Progenitor cell of endocrine pancreas (in vitro differentiated cells): ENCODE data around the gene POGZ. TPM values are rescaled to one million over a fixed set of nuclear protein-coding genes. Genes with fewer than 3 reads are reported as not detected.

ENCODE experiments used
- DNase-seq: peaks from one replicate; pipeline ENCODE4 v3.0.0; 2021; ENCODE audit warnings: low spot score; ENCODE audit not compliant: unreplicated experiment
- H3K27ac Mint-ChIP-seq: 2 replicates; pipeline ENCODE4 v1.8.0; 2021; ENCODE audit warnings: mild to moderate bottlenecking, moderate library complexity, mixed read lengths
- H3K27me3 Mint-ChIP-seq: 2 replicates; pipeline ENCODE4 v1.8.0; 2021; ENCODE audit warnings: mixed read lengths
- H3K36me3 Mint-ChIP-seq: 2 replicates; pipeline ENCODE4 v1.8.0; 2022; ENCODE audit warnings: mixed read lengths; ENCODE audit not compliant: insufficient read depth
- H3K4me1 Mint-ChIP-seq: 2 replicates; pipeline ENCODE4 v1.8.0; 2021; ENCODE audit warnings: low read depth, mixed read lengths
- H3K4me3 Mint-ChIP-seq: 2 replicates; pipeline ENCODE4 v1.8.0; 2021; ENCODE audit warnings: low read depth, mild to moderate bottlenecking, moderate library complexity, mixed read lengths
- H3K9me3 Mint-ChIP-seq: 2 replicates; pipeline ENCODE4 v1.8.0; 2021; ENCODE audit warnings: low read depth, mixed read lengths
- long read RNA-seq: library from polyadenylated mRNA; unstranded; transcript quantifications from one replicate; pipeline ENCODE4 v2.0.0, GENCODE V29; 2020
- total RNA-seq: library from RNA; stranded (reverse); gene quantifications from 2 replicates; pipeline ENCODE4 v1.2.1, GENCODE V29; 2021
- TF ChIP-seq, protein P1 (sequence below): fragments of 200-600 bp; sonication (generic); IDR thresholded peaks from one replicate; pipeline ENCODE4 v1.5.0; 2021; ENCODE audit warnings: antibody characterized with exemption, mild to moderate bottlenecking; ENCODE audit not compliant: unreplicated experiment

POGZ gene, protein sequence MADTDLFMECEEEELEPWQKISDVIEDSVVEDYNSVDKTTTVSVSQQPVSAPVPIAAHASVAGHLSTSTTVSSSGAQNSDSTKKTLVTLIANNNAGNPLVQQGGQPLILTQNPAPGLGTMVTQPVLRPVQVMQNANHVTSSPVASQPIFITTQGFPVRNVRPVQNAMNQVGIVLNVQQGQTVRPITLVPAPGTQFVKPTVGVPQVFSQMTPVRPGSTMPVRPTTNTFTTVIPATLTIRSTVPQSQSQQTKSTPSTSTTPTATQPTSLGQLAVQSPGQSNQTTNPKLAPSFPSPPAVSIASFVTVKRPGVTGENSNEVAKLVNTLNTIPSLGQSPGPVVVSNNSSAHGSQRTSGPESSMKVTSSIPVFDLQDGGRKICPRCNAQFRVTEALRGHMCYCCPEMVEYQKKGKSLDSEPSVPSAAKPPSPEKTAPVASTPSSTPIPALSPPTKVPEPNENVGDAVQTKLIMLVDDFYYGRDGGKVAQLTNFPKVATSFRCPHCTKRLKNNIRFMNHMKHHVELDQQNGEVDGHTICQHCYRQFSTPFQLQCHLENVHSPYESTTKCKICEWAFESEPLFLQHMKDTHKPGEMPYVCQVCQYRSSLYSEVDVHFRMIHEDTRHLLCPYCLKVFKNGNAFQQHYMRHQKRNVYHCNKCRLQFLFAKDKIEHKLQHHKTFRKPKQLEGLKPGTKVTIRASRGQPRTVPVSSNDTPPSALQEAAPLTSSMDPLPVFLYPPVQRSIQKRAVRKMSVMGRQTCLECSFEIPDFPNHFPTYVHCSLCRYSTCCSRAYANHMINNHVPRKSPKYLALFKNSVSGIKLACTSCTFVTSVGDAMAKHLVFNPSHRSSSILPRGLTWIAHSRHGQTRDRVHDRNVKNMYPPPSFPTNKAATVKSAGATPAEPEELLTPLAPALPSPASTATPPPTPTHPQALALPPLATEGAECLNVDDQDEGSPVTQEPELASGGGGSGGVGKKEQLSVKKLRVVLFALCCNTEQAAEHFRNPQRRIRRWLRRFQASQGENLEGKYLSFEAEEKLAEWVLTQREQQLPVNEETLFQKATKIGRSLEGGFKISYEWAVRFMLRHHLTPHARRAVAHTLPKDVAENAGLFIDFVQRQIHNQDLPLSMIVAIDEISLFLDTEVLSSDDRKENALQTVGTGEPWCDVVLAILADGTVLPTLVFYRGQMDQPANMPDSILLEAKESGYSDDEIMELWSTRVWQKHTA (N-terminal part only)
- 188 and 189 TPM in 2 replicates for total RNA-seq
- long read RNA-seq, partial matches to known transcripts: 8 of 23 reads
- long read RNA-seq, other reads (novel, unspliced or antisense): 14 of 23 reads

DNA sequence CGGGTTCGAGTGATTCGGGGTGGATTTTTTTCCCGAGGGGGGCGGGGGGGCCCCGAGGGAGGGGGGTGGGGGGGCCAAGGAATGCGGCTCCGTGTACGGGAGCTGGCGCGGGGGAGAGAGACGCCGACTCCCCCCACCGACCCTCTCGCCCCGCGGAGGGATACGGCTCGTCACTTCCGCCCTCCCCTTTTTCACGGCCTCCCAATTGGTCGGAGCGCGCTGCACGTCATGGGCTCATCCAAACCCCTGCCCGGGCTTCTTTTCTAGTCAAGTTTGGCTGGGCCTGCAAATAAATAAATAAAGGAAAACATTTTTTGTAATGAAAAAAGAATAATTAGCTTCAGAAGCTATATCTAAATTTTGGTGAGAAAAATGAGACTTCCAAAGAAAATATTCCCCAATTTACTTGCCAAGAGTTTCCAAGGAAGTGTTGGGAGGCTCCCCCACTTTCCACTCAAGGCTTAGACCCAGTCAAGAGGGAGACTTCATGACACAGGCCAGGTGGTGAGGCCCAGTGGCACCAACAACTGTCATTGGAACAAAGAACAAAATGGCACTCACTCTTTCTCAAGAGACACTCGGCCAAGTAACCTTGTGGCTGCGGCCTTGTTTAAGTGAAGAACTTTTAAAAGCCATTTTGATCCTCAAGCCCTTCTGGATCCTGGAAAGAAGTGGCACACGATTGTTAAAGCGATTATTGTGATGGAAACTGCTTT lies at the start of gene POGZ:
Gene POGZ, minus strand, starts transcription at position 164 of the 716 bp plus-strand sequence. CDS start 17,290 bp downstream, outside the sequence.
- peaks cover 1% of the 10 kb centered on the region for H3K36me3 Mint-ChIP-seq
- peak within 1 kb of the TSS; percentile 84 for H3K4me3 Mint-ChIP-seq
- peaks cover 8% of the 10 kb centered on the region for H3K27me3 Mint-ChIP-seq
- peak; percentile 90 for DNase-seq
- H3K9me3 Mint-ChIP-seq: no peaks in the 10 kb centered on the region
- H3K4me1 Mint-ChIP-seq: peaks cover 7% of the 10 kb centered on the region
- peak within 1 kb of the TSS; percentile 98 for H3K27ac Mint-ChIP-seq
- TF ChIP-seq, protein P1, sequence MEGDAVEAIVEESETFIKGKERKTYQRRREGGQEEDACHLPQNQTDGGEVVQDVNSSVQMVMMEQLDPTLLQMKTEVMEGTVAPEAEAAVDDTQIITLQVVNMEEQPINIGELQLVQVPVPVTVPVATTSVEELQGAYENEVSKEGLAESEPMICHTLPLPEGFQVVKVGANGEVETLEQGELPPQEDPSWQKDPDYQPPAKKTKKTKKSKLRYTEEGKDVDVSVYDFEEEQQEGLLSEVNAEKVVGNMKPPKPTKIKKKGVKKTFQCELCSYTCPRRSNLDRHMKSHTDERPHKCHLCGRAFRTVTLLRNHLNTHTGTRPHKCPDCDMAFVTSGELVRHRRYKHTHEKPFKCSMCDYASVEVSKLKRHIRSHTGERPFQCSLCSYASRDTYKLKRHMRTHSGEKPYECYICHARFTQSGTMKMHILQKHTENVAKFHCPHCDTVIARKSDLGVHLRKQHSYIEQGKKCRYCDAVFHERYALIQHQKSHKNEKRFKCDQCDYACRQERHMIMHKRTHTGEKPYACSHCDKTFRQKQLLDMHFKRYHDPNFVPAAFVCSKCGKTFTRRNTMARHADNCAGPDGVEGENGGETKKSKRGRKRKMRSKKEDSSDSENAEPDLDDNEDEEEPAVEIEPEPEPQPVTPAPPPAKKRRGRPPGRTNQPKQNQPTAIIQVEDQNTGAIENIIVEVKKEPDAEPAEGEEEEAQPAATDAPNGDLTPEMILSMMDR: no peak

DNA sequence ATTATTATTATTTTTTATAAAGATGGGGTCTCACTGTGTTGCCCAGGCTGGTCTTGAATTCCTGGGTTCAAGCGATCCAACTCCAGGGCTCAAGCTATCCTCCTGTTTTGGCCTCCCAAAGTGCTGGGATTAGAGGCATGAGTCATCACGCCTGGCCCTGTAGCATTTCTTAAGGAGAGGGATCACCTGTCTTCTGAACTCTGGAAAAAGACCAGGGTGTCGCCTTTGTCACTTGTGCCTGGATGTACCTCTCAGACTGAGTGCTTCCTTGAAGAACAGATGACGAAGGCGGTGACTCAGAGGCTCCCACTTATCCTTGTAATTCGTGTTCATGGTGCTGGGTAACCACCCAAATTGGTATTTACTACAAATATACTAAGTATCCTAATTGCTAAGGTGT lies 49.5 kb upstream of the POGZ start:
- H3K27ac Mint-ChIP-seq: peak overlapping the region; percentile 69
- peaks cover 33% of the 10 kb centered on the region for H3K4me1 Mint-ChIP-seq
- DNase-seq: no peak
- TF ChIP-seq, protein P1: no peak
- peak overlapping the region; percentile 43 for H3K4me3 Mint-ChIP-seq
- H3K36me3 Mint-ChIP-seq: no peaks in the 10 kb centered on the region
- no peaks in the 10 kb centered on the region for H3K9me3 Mint-ChIP-seq
- no peaks in the 10 kb centered on the region for H3K27me3 Mint-ChIP-seq

DNA sequence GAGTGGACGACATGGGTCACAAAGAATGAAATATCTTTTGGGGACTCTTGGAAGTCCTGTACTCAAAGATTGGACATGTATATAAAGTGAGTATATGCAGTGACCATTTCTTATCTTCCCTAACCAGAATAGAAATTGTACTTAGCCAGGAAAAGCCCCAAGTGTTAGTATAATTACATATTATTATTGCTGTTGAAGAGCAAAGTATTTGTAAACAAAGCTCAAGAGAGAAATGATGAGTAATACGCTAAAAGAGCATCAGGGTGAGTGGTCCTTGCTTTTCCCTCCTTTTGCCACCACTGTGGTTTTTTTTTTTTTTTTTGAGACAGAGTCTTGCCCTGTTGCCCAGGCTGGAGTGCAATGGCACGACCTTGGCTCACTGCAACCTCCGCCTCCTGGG lies 45.5 kb upstream of the POGZ start:
- H3K27ac Mint-ChIP-seq: peak overlapping the region; percentile 54
- TF ChIP-seq, protein P1: no peak

DNA sequence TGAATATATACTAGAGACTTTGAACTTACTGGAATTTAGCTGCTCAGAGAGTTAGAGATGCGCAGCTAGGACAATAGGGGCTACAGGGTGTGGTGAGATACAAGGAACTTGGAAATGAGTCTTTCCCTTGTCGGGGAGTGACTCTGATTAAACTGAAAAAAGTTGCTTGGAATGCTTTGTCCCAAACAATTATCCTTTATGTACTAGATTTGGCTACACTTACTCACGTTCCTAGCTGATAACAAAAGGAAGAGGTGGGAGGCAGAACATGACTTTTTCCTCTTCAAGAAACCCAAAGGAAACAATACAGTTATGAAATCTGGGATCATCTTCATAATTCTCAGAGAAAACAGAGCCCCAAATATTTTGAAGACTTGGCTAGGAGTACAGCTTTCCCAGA lies 45.0 kb upstream of the POGZ start:
- DNase-seq: no peak
- H3K4me1 Mint-ChIP-seq: peaks cover 27% of the 10 kb centered on the region
- peak overlapping the region; percentile 54 for H3K27ac Mint-ChIP-seq
- H3K9me3 Mint-ChIP-seq: no peaks in the 10 kb centered on the region
- no peak overlapping the region for H3K4me3 Mint-ChIP-seq
- no peaks in the 10 kb centered on the region for H3K27me3 Mint-ChIP-seq
- H3K36me3 Mint-ChIP-seq: no peaks in the 10 kb centered on the region
- TF ChIP-seq, protein P1: no peak

More for the DNA sequence above, 45.5 kb upstream of the POGZ start:
- no peaks in the 10 kb centered on the region for H3K27me3 Mint-ChIP-seq
- H3K4me3 Mint-ChIP-seq: no peak overlapping the region
- no peak for DNase-seq
- H3K9me3 Mint-ChIP-seq: no peaks in the 10 kb centered on the region
- H3K4me1 Mint-ChIP-seq: peaks cover 27% of the 10 kb centered on the region
- H3K36me3 Mint-ChIP-seq: no peaks in the 10 kb centered on the region
